NB4 (cell line): ENCODE measurements around the gene AP1S2.

Experiments
- DNase-seq: peaks from one replicate; pipeline ENCODE4 v3.0.0; 2010; ENCODE audit warnings: low read depth
- H3K4me3 ChIP-seq: one replicate; pipeline ENCODE4 v1.5.1; 2011; ENCODE audit warnings: mild to moderate bottlenecking, low read depth, low read length, moderate library complexity
- MYC ChIP-seq: IDR thresholded peaks from 2 replicates; pipeline ENCODE4 v1.6.1; 2011; ENCODE audit warnings: low read depth, low read length
- POLR2A ChIP-seq: IDR thresholded peaks from 2 replicates; pipeline ENCODE4 v1.6.1; 2011; ENCODE audit warnings: mild to moderate bottlenecking; ENCODE audit not compliant: insufficient read length; ENCODE audit errors: extremely low read depth
- TF ChIP-seq, protein P1 (sequence below): IDR thresholded peaks from 2 replicates; pipeline ENCODE4 v1.6.1; 2011; ENCODE audit warnings: low read depth, low read length
- TF ChIP-seq, protein P2 (sequence below): IDR thresholded peaks from one replicate; pipeline ENCODE4 v1.5.1; 2012; ENCODE audit warnings: low read depth, low read length

The AP1S2 gene

DNA sequence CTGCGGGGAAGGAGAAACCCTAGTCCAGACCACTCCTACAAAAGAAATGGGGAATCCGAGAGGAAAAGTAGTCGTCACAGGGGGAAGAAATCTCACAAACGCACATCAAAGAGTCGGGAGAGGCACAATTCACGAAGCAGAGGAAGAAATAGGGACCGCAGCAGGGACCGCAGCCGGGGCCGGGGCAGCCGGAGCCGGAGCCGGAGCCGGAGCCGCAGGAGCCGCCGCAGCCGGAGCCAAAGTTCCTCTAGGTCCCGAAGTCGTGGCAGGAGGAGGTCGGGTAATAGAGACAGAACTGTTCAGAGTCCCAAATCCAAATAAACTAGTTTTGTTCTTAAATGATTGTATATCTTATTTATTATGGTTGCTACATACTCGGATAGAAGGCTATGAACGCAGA, 31.7 kb downstream of the AP1S2 start:
- DNase-seq, result no peak
- no peak for TF ChIP-seq POLR2A
- no peak for TF ChIP-seq MYC
- TF ChIP-seq, protein P1, sequence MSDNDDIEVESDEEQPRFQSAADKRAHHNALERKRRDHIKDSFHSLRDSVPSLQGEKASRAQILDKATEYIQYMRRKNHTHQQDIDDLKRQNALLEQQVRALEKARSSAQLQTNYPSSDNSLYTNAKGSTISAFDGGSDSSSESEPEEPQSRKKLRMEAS, result no peak
- no peak overlapping the region for H3K4me3 ChIP-seq

DNA sequence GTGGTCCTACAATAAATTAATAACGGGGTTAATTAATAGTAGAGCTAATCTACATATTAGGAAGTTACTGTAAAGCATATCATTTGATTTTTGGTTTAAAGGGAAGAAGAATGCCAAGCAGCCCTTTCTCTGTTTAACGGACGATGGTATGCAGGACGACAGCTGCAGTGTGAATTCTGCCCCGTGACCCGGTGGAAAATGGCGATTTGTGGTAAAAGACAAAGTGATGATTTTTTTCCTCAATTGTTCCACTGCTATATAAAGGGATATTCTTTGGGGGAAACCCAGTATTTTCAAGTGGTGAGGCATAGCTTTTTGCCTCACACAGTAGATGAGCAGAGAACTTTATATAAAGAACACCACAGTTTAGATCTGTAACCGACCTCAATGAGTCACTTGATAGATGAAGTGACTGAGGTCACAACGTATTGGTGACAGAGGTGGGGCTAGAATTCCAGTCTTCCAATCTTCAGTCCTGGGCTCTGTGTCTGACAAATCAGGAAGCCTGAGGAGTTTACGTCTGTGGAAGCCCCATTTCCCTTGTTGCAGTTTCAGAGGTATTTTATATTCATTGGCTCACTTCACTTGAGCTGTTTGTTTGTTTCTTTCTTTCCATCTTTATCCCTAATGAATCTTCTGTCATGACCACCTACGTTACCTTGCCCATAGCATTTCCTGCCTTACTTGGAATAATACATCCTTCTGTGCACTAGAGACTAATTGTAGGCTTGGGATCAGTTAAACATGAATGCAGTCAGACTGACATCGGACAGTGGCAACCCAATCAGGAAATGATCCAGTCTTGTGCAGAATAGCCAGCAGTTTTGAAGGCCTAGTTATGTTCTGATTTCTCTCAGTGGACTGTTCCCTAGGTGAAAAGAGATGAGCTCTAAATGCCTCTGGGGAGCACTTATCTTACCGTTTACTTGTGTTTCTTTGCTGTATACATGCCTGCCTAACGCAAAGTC, 34.2 kb downstream of the AP1S2 start:
- H3K4me3 ChIP-seq, result no peak overlapping the region
- no peak for DNase-seq
- TF ChIP-seq MYC (no peak), POLR2A (no peak)
- TF ChIP-seq, protein P2, sequence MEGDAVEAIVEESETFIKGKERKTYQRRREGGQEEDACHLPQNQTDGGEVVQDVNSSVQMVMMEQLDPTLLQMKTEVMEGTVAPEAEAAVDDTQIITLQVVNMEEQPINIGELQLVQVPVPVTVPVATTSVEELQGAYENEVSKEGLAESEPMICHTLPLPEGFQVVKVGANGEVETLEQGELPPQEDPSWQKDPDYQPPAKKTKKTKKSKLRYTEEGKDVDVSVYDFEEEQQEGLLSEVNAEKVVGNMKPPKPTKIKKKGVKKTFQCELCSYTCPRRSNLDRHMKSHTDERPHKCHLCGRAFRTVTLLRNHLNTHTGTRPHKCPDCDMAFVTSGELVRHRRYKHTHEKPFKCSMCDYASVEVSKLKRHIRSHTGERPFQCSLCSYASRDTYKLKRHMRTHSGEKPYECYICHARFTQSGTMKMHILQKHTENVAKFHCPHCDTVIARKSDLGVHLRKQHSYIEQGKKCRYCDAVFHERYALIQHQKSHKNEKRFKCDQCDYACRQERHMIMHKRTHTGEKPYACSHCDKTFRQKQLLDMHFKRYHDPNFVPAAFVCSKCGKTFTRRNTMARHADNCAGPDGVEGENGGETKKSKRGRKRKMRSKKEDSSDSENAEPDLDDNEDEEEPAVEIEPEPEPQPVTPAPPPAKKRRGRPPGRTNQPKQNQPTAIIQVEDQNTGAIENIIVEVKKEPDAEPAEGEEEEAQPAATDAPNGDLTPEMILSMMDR, result no peak
- TF ChIP-seq, protein P1, result no peak

DNA sequence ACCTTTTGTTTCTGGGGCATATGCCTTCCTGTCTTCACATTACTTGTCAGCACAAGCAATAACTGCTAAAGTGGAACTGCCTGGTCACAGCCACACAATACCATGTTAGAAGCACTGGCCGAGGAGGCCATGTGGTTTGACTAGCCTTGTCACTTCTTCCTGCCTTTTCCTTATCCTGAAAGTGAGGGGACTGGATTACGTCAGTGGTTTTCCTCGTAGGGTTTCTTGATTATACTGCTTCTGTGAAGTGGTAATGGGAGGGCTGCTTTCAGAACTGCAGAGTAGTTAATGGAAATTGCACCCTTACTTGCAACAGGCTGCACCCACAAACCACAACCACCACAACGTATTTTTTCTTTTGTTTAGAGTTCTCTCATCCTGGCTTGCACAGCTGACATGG, 37.7 kb downstream of the AP1S2 start:
- H3K4me3 ChIP-seq, result no peak overlapping the region
- TF ChIP-seq, protein P1, result peak; percentile 45; the same call in 1 of the 2 replicates
- TF ChIP-seq MYC, result no peak
- peak; percentile 82 for DNase-seq

DNA sequence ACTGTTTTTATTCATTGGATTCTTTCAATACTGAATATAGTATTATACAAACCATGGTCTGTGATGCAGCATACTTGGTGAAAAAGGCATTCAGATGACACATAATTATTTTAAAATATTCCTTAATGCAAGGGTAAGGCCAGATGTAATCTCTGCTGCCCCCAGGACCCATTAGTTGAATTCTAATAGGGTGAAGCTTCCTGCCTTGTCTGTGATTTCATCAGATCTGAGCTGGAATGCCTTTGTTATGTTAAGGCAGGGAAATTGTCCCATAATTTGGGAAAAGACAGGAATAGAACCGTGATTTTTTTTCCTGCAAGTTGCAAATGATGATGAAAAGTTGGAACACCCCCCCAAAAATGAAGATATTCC, 38.2 kb downstream of the AP1S2 start:
- no peak for DNase-seq
- no peak overlapping the region for H3K4me3 ChIP-seq
- TF ChIP-seq, protein P1, result no peak
- TF ChIP-seq, protein P2, result no peak
- TF ChIP-seq POLR2A (no peak), MYC (no peak)

DNA sequence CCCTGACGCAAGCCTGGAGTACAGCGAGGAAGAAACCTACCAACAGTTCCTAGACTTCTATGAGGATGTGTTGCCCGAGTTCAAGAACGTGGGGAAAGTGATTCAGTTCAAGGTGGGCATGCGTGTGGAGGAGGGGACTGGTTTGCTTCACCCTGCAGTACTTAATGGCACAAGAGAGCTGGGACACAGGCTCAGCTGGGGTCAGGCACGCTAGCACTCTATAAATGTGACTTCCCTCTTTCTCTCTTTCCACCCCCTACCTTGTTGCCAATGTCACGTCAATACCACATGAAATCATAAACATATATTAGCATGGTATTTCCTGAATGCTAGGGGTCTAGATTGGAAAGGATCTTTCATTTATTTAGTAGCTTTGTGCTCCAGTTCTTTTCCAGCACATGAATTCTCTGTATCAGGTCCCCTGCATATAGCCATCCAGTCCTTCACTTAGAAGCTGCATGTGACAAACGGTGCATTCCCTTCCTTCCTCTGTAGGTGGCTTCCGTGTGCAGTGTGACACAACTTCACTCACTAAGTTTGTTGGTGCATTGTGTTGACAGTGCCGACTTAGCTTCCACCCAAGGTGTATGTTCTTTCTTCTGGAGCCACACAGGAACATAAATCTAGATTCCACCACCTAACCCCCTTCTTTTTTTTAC, 38.7 kb downstream of the AP1S2 start:
- H3K4me3 ChIP-seq, result no peak overlapping the region
- peak; percentile 72 for DNase-seq
- TF ChIP-seq POLR2A, result no peak
- TF ChIP-seq, protein P2, result peak; percentile 52
- TF ChIP-seq MYC, result peak; percentile 35; the same call in 1 of the 2 replicates
- TF ChIP-seq, protein P1, result peak; percentile 67

DNA sequence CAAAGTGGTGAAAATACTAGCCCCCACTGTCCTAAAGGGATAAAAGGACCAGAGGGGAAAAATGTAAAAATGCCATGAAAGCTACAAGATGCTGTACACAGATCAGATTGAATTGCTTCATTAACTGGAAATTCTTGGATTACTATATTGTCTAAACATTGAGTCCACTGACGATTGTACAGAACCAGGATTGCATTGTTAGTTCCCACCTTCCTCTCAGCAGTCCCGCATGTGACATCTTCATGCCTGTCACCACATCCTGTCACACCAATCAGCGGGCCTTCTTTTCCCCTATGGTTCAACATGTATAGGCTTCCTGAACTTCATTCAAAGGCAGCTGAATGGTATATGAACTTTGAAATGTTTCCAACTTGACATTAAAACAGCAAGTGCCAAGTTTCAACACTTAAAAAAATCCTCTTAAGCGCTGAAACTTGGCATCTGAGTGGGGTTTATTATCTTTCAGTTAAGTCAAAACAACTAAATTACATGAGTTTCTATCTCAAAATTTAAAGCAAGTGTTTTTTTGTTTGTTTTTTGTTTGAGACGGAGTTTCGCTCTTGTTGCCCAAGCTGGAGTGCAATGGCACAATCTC, 39.7 kb downstream of the AP1S2 start:
- TF ChIP-seq, protein P2, result no peak
- TF ChIP-seq POLR2A, result no peak
- no peak for TF ChIP-seq MYC
- TF ChIP-seq, protein P1, result no peak
- H3K4me3 ChIP-seq, result no peak overlapping the region
- no peak for DNase-seq
